ENCODE measurements around the gene PRKAR1B.
"Not testable (repeated sequence)": the region's sequence is repeated elsewhere in the genome, so short reads cannot be mapped to it uniquely, and the experiment has no call there.

Gene PRKAR1B

GRCh38 chr7:756928-757560 lies 30.0 kb upstream of the PRKAR1B start:
- DNase-seq = no peak

GRCh38 chr7:756231-756927 lies 29.3 kb upstream of the PRKAR1B start:
- no peak for DNase-seq

DNA sequence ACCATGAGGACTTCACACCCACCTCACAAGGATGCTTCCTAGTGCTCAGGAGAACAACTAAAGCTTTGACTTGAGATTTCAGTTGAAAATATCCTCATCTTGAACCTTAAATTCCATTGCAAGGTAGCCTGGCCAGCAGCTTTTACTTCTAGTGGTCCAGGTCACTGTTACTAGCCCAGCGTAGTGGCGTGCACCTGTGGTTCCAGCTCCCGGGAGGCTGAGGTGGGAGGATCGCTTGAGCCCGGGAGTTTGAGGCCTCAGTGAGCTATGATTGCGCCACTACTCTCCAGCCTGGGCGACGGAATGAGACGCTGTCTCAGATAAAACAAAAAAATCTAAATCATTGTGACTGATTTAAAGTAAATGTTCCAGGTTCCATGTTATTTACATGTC lies 28.3 kb upstream of the PRKAR1B start:
- DNase-seq = no peak

DNA sequence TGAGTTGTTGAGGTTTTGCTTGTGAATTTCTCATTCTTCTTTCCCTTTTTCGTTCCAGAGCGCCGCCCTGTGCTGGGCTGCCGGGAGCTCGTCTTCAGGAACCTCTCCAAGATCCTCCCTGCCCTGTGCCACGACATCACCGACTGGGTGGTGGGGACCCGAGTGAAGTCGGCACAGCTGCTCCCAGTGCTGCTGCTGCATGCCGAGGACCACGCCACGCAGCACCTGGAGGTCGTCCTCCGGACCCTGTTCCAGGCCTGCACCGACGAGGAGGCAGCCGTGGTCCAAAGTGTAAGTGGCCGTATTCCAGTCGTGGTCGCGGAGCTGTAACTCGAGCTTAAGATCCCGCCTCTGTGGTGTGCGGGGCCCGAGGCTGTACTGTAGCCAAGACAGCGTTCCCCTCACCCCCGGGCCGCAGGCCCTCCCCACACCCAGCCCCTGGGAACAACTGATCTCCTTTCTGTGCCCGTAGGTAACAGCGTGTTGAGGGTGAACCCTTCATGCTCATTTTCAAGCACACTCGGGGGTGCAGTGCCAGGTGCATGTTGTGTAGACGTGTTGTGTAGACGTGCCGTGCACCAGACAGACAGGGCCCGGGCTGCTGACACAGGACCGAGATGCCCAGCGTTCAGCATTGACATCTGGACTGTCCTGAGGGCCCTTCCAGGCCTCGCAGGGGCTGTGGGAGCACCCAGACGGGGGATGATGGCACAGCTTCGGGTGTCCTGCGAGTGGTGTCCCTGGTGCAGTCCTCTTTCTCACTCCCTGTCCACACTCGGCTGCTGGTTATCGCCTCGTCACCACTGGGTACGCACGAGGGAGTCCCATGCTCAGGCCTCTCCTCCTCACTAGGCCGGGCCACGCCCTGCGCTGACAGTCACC lies 27.7 kb upstream of the PRKAR1B start:
- no peak for DNase-seq

DNA sequence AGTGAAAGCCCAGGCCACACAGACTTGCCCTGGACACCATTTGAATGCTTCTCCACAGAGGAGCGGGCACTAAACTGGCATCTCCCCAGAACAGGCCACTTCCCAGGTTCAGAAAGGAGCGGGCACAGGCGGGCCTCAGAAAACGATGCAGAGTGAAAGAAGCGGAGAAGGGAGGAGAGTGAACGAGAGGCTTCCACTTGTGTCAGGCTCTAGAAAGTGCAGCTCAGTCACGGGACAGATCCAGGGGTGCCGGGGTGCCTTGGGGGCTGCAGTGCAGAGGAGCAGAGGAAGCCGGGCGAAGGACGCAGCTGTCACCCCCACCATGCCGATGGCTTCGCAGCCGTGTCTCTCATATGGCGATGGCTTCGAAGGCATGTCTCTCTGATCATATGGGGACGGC lies 26.1 kb upstream of the PRKAR1B start:
- no peak for DNase-seq

DNA sequence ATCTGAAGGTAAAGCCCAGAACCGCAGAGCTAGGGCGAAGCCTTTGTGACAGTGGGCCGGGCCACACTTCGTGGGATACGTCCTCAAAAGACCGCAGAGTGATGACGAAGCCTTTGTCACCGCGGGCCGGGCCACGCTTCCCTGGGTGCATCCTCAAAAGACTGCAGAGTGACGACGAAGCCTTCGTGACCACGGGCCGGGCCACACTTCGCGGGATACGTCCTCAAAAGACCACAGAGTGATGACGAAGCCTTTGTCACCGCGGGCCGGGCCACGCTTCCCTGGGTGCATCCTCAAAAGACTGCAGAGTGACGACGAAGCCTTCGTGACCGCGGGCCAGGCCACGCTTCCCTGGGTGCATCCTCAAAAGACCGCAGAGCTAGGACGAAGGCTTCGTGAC lies 25.2 kb upstream of the PRKAR1B start:
- not testable (repeated sequence) for DNase-seq

GRCh38 chr7:751826-752225 lies 24.7 kb upstream of the PRKAR1B start:
- no peak for DNase-seq

GRCh38 chr7:750111-750905 lies 23.2 kb upstream of the PRKAR1B start:
- DNase-seq = no peak

DNA sequence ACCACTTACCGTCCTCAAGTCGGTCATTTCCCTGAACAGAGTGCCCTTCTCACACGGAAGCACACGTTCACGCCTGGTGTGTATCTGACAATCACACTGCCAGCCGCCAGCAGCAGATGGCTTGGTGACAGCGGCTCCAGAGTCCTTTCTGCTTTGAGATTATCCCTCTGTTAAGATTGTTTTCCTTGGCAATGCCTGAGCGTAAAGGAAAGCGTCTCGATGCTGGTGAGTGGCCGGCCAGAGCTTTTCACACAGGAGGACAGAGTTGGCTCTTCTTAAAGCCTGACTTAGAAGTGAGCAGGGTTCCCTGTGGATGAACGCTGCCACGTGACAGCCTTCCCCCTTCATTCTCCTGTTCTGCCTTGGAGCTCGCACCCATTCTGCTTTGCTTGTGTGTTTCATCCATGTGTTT lies 22.1 kb upstream of the PRKAR1B start:
- no peak for DNase-seq

DNA sequence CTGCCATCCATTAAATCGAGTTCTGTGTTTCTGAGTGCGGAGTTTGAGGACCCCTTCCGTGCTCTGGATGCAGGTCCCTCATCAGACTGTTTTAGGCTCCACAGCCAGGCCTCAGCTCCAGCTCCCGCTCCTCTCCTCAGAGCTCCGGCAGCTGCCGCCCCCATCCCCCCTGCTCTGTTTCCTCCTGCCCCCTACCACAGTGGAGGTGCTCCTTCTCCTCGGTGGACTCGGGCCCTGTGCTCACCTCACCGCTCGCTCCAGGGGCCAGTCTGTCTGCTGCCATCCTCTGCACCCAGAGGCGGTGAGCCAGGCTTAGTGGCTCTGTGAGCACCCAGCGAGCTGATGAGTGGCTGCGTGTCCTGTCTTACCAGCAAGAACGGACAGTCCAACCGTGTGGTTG lies 21.4 kb upstream of the PRKAR1B start:
- DNase-seq = no peak

- no peak for DNase-seq
Observed at GRCh38 chr7:747186-747585, 20.1 kb upstream of the PRKAR1B start.

- no peak for DNase-seq
Observed at GRCh38 chr7:746155-747061, 19.3 kb upstream of the PRKAR1B start.

DNA sequence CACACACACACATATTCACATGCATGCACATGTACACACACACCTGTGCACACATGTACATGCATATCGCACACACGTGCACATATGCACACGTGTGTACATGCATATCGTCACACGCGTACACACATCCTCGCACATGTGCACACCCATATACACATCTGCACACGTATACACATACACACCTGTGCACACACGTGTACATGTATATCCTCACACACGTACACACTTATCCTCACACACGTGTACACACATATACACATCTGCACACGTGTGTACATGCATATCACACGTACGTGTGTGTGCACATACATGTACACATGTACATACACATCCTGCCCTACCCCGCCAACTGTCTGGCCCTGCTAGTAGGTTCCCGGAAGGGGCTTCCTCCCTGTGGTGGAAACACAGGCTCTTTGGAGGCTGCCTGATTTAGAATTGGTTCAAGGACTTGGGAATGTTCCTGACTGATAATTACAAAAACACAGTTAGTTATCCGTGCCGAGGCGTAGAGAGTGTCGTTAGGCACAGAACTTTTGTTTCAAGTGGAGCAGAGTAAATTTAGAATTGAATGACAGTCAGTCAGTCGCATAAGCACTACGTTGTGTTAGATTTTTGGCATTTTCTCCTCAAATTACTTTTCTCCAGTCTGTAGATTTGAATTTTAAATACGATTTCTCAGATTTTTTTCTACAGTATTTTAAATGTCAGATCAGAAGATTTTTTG lies 18.5 kb upstream of the PRKAR1B start:
- DNase-seq = no peak

DNA sequence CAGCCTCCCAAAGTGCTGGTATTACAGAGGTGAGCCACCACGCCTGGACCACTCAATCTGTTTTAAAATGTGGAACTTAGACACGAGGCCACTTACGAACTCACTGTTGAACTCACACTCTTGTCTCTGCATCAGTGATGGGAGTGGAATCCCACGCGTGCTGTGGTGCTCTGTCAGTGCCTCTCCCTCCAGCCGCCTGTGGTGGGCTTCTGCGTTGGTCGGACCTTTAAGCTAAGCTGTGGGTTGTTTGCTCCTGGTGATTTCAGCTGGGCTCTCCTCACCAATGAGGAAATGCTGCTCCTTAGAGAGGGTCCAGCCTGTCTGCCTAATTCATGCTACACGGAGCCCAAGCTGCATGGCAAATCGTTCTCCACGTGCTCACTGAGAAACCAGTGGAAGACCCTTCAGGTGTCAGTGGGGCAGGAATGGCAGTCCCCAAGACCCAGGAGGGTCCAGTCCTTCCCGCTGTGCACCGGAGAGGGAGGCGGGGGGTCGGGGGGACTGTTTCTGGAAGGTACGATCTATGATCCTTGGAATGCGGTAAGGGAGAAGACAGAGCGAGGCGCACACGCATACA lies 17.9 kb upstream of the PRKAR1B start:
- no peak for DNase-seq

GRCh38 chr7:744128-744520 lies 17.0 kb upstream of the PRKAR1B start:
- DNase-seq = not testable (repeated sequence)

GRCh38 chr7:743341-744127 lies 16.5 kb upstream of the PRKAR1B start:
- DNase-seq = not testable (repeated sequence)

DNA sequence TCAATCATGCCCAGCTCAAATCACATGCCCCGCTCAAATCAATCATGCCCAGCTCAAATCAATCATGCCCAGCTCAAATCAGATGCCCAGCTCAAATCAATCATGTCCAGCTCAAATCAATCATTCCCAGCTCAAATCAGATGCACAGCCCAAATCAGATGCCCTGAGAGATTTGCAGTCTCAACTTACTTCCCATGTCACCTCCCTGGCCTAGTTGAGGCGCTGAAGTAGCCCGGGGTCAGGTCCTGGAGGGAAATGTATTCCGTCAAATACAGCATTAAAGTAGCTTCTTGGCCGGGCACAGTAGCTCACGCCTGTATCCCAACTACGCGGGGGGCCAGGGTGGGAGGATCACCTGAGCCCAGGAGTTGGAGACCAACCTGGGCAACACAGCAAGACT lies 15.7 kb upstream of the PRKAR1B start:
- DNase-seq = no peak

- no peak for DNase-seq
Observed at GRCh38 chr7:741850-742249, 14.8 kb upstream of the PRKAR1B start.

- DNase-seq = no peak
Observed at GRCh38 chr7:741191-741671, 14.2 kb upstream of the PRKAR1B start.

Measured in CD4-positive, alpha-beta T cell treated with Interleukin-17A for 4 hours (primary cell).